GM18505 (cell line): ENCODE data around the gene DUSP22.

ENCODE experiments used
- ATAC-seq: cut with Tn5 transposase; IDR thresholded peaks from one replicate; pipeline ENCODE4 v1.9.1; 2021; ENCODE audit not compliant: unreplicated experiment
- POLR2A ChIP-seq: IDR thresholded peaks from 4 replicates; pipeline ENCODE4 v1.6.1; 2011; ENCODE audit warnings: borderline replicate concordance; ENCODE audit not compliant: insufficient read depth, insufficient read length; ENCODE audit errors: extremely low read depth

Gene DUSP22

GRCh38 chr6:296151-297122 lies 4.2 kb downstream of the DUSP22 start:
- peak; percentile 75 for TF ChIP-seq POLR2A
- no peak for ATAC-seq

- no peak for TF ChIP-seq POLR2A
Observed at GRCh38 chr6:297571-298232, 5.4 kb downstream of the DUSP22 start.

GRCh38 chr6:298233-299103 lies 6.2 kb downstream of the DUSP22 start:
- no peak for ATAC-seq
- no peak for TF ChIP-seq POLR2A

More at GRCh38 chr6:297571-298232, 5.4 kb downstream of the DUSP22 start:
- ATAC-seq, result no peak

GRCh38 chr6:299104-299980 lies 7.1 kb downstream of the DUSP22 start:
- no peak for TF ChIP-seq POLR2A
- no peak for ATAC-seq

DNA sequence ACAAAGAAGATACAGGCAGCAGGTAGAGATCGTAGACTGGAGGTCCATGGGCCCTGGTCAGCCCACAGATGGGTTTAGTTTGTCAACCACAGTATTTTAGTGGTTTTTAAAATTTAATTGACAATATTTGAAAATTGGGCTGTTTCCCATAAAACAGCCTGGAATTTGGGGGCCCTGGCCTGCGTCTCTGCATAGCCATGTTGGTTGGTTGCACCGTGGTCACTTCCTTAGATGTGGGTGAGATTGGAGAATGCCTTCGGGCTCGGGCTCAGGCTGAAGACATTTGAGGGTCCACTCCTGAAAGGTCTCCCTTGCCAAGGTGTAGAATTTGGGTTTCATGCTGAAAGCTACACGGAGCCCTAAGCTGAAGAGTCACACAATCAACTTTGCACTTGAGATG lies 7.7 kb downstream of the DUSP22 start:
- ATAC-seq, result no peak
- no peak for TF ChIP-seq POLR2A

DNA sequence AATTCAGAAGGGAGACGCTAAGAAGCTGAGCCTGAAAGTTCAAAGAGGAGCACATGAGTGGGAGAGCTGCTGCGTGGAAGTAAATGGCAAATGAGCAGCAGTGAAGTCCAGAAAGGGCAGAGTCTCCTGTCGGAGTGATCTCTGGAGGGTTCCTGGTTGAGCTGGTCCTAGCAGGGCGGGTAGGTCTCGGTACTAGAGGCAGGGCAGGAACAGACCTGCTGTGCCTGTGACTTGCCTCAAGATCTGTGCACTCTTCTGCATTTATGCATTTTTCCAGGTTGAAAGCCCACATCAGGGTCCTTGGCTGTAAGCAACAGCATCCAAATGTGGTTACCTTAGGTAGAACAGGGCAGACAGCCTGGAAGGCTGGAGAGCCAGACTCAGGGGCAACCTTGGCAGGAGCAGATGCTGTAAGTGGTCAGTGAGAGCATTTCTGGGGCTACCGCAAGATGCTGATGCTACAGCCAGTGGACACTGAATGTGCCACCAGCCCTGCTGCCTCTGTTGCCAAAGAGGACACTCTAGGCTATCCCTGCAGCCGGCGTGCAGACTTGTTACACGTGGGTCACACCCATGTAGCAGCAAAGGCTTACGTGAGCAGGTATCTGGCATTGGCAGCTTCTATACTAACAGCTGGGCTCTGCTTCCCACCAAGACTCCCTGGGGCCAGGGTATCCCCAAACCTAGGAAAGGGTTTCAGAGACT lies 8.4 kb downstream of the DUSP22 start:
- TF ChIP-seq POLR2A, result no peak
- no peak for ATAC-seq

DNA sequence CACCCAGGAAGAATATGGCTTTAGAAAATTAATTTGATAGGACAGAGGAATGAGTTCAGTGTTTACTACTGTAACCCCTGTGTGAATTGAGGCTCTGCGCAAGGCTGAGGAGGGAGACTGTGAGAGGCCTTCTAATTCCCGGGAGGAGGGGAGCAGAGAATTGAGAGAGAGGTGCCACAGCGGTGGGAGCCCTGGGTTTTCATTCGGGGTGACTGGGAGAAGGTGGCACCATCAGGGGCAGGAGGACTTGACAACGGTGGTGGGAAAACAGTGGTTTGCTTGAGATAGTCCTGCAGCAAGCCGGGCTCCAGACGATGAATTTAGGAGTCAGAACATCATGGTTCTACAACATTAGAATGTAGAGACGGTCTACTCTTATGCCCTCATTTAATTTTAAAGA lies 9.2 kb downstream of the DUSP22 start:
- no peak for ATAC-seq
- no peak for TF ChIP-seq POLR2A

DNA sequence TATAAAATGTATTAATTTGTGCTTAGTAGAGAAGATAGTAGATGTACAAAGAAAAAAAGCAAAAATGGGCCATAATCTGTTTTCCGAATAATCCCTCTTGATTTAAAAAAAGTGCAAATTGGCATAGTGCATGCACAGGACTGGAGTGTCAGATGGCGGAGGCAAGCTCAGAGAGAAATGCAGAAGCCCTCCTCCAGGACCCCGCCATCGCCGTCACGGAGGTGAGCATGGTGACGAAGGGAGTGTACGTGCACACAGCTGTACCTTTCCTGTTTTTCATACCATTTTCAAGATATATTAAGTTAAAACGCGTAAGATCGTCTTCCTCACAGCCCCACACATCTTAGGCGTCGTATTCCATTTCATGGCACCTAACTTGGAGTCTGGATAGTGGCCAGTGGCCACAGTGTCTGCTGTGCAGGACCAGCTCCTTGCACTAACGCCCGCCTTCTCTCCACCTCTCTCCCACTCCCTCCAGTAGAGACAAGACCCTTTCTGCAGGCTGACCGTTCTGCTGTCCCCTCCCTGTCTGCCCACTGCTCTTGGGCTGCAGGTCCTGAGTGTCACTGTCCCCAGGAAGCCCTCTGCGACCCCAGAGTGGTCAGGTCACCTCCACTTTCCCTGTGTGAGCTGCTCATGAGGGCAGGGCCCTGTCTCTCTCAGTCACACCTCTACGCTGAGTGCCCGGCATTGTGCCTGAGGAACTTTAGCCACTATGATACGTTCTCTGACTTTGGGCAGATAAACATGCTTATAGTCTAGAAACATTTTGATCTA lies 9.8 kb downstream of the DUSP22 start:
- ATAC-seq, result no peak

GRCh38 chr6:302760-303159 lies 10.5 kb downstream of the DUSP22 start:
- no peak for ATAC-seq

More for the DNA sequence above, 9.8 kb downstream of the DUSP22 start:
- TF ChIP-seq POLR2A, result no peak

GRCh38 chr6:303263-303662 lies 11.0 kb downstream of the DUSP22 start:
- no peak for ATAC-seq

More at GRCh38 chr6:302760-303159, 10.5 kb downstream of the DUSP22 start:
- TF ChIP-seq POLR2A, result no peak

DNA sequence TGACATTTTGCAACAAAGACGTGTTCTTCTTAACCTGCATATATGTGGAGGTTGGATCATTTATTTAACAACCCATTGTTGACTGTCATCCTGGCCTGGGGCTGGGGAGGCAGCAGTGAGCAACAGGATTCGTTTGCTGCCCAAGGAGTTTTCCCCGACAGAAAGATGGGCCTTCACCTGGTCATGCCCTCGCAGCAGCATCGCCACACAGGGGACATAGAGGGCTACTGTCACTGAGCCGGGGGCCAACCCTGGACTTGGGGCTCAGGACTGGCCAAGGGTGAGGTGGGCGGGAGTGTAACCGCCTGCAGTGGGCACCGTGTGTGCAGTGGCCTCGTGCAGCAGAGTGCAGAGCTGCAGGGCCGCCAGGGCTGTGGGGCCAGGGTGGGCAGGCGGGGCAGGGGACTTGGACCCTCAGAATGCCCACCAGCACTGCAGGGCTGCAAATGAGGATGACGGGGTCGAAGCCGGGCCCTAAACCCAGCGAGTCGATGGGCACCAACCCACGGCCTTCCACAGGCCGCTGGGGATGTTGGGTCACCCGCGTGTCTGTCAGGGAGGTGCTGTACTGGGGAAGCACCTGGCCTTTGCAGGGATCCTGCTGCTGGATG lies 11.8 kb downstream of the DUSP22 start:
- ATAC-seq, result no peak
- no peak for TF ChIP-seq POLR2A

More at GRCh38 chr6:303263-303662, 11.0 kb downstream of the DUSP22 start:
- TF ChIP-seq POLR2A, result peak; percentile 15

GRCh38 chr6:304833-305370 lies 12.6 kb downstream of the DUSP22 start:
- TF ChIP-seq POLR2A, result no peak
- ATAC-seq, result peak; percentile 21
